Uterus (tissue), 4 donors: ENCODE measurements around the gene ATP6AP2. TPM values are rescaled to one million over a fixed set of nuclear protein-coding genes. Genes with fewer than 3 reads are reported as not detected.
A peak's percentile ranks its signal among the peaks of the same experiment; 100 is the strongest.

Experiments used
- DNase-seq, 2 donors: peaks; one replicate each; pipeline ENCODE4 v3.0.0-alpha.2; 2019 to 2020
- H3K27ac ChIP-seq, 2 donors: fragments of 200-600 bp; sonication (generic); 1 replicate in 1 of 2; 2 replicates in 1 of 2; pipeline ENCODE4 v1.5.1; 2016 to 2018
- H3K27me3 ChIP-seq, 2 donors: fragments of 200-600 bp; sonication (generic); one replicate each; pipeline ENCODE4 v1.5.1; 2018 to 2019; ENCODE audit warnings: control low read depth in 1 of 2
- H3K36me3 ChIP-seq, 2 donors: fragments of 200-600 bp; sonication (generic); one replicate each; pipeline ENCODE4 v1.5.1; 2019; ENCODE audit warnings: control low read depth in 1 of 2
- H3K4me1 ChIP-seq, 2 donors: fragments of 200-600 bp; sonication (generic); one replicate each; pipeline ENCODE4 v1.5.1; 2018 to 2019; ENCODE audit warnings: control low read depth in 1 of 2
- H3K4me3 ChIP-seq, 2 donors: fragments of 200-600 bp; sonication (generic); 1 replicate in 1 of 2; 2 replicates in 1 of 2; pipeline ENCODE4 v1.5.1; 2018 to 2019; ENCODE audit warnings: mild to moderate bottlenecking in 1 of 2
- H3K9me3 ChIP-seq, 2 donors: fragments of 200-600 bp; sonication (generic); one replicate each; pipeline ENCODE4 v1.5.1; 2019; ENCODE audit warnings: control low read depth in 1 of 2
- CTCF ChIP-seq, 4 experiments: fragments of 200-600 bp in 2 of 4; fragments of 450-650 bp in 2 of 4; sonication (generic) in 2 of 4; IDR thresholded peaks; one replicate each; pipeline ENCODE4 v1.5.1; 2016 to 2019; ENCODE audit warnings: antibody characterized with exemption in 4 of 4, mild to moderate bottlenecking in 2 of 4, moderate library complexity in 1 of 4
- POLR2A ChIP-seq, 2 donors: fragments of 450-650 bp; IDR thresholded peaks; one replicate each; pipeline ENCODE4 v1.6.1; 2016; ENCODE audit warnings: antibody characterized with exemption in 2 of 2, mild to moderate bottlenecking in 1 of 2, moderate library complexity in 1 of 2
- intact Hi-C: fragments of 100-400 bp; cut with DNase I; formaldehyde crosslinking; loops from one replicate; pipeline ENCODE4 v1.15.1; 2023; ENCODE audit warnings: low total_unique reads
- small RNA-seq: library from RNA; depleted of rRNA; stranded (forward); fragments of <200 nt; gene quantifications from one replicate; pipeline ENCODE3, GENCODE V24; 2016
- total RNA-seq, 4 donors: library from RNA; depleted of rRNA in 3 of 4; stranded (reverse); fragments of >200 nt in 3 of 4; gene quantifications; one replicate each; pipeline versions ENCODE4 v1.1.0 to v1.2.4, GENCODE V29; 2014 to 2023
- donor health status: DM: yes; HTN: yes; CAD: no.

The ATP6AP2 gene
- total RNA-seq, 4 donors from 2014 or later: 66.8 to 130 (median 94.5) TPM

GRCh38 chrX:40647307-40648197 lies 66.8 kb downstream of the ATP6AP2 start, which contains the start of gene CXorf38:
CXorf38 (minus strand) TSS chrX:40647561; CDS start chrX:40647520, 41 bp downstream.
- H3K4me3 ChIP-seq: peak within 1 kb of the TSS; percentile 53 to 94
- no peaks in the 10 kb centered on the region for H3K36me3 ChIP-seq
- intact Hi-C loops: no loop called here
- peak; percentile 31 to 76 for TF ChIP-seq POLR2A (IDR thresholded peaks at IDR 0.05)
- TF ChIP-seq CTCF (IDR thresholded peaks at IDR 0.05): no peak
- H3K27ac ChIP-seq: peak within 1 kb of the TSS; percentile 82 to 83
- peak; percentile 93 to 98 for DNase-seq
- H3K27me3 ChIP-seq: no peaks in the 10 kb centered on the region
- H3K9me3 ChIP-seq: no peaks in the 10 kb centered on the region
- peaks cover 0 to 3% of the 10 kb centered on the region in 2 donors for H3K4me1 ChIP-seq

- no peak overlapping the region for H3K4me3 ChIP-seq
- TF ChIP-seq CTCF (IDR thresholded peaks at IDR 0.05) (peak; percentile 82 to 90 (median 86)), POLR2A (IDR thresholded peaks at IDR 0.05) (no peak)
- no peaks in the 10 kb centered on the region for H3K27me3 ChIP-seq
- no peak overlapping the region for H3K27ac ChIP-seq
- peak; percentile 65 to 76 for DNase-seq
- no peaks in the 10 kb centered on the region for H3K9me3 ChIP-seq
- intact Hi-C loops: loop anchor here (10.0 kb wide), 2 partner anchors 143 to 463 kb away; no protein-coding TSS in a partner anchor
- H3K4me1 ChIP-seq: no peaks in the 10 kb centered on the region
- no peaks in the 10 kb centered on the region for H3K36me3 ChIP-seq
These were observed 71.0 kb downstream of the ATP6AP2 start for GRCh38 chrX:40651620-40652223.

- intact Hi-C loops: loop anchor here (10.0 kb wide), 2 partner anchors 142 to 462 kb away; no protein-coding TSS in a partner anchor
- Histone ChIP-seq H3K4me1 (no peaks in the 10 kb centered on the region), H3K4me3 (no peak overlapping the region), H3K36me3 (no peaks in the 10 kb centered on the region), H3K27me3 (no peaks in the 10 kb centered on the region), H3K27ac (no peak overlapping the region), H3K9me3 (no peaks in the 10 kb centered on the region)
- DNase-seq: no peak
- TF ChIP-seq POLR2A (IDR thresholded peaks at IDR 0.05) (no peak), CTCF (IDR thresholded peaks at IDR 0.05) (no peak)
These were observed 71.9 kb downstream of the ATP6AP2 start for GRCh38 chrX:40652664-40653063.

GRCh38 chrX:40653535-40653934 lies 72.8 kb downstream of the ATP6AP2 start:
- no peak for DNase-seq
- TF ChIP-seq CTCF (IDR thresholded peaks at IDR 0.05): no peak
- TF ChIP-seq POLR2A (IDR thresholded peaks at IDR 0.05): no peak
- Histone ChIP-seq H3K27ac (no peak overlapping the region), H3K27me3 (no peaks in the 10 kb centered on the region), H3K9me3 (no peaks in the 10 kb centered on the region), H3K4me1 (no peaks in the 10 kb centered on the region), H3K4me3 (no peak overlapping the region), H3K36me3 (no peaks in the 10 kb centered on the region)
- intact Hi-C loops: loop anchor here (10.0 kb wide), 2 partner anchors 141 to 461 kb away; no protein-coding TSS in a partner anchor

Small RNA genes lying within 50 kb of the gene (small RNA-seq; reads per million reads assigned to genes)
- gene RNU7-164P: not detected

Other genes starting within 250 kb of the ATP6AP2 start
- not detected for gene MPC1L, start 42.5 kb downstream of the ATP6AP2 start, total RNA-seq
- gene CXorf38, start 66.6 kb downstream of the ATP6AP2 start, total RNA-seq: 10 to 100 TPM in 3 of 4 donors, 1 to 10 TPM in 1; 3.6 to 29.1 (median 21.7) TPM
- 100 to 1,000 TPM in 1 of 4 donors, 10 to 100 TPM in 3; 12.6 to 125 (median 46.8) TPM for gene MED14, start 154.6 kb downstream of the ATP6AP2 start, total RNA-seq